Sigmoid colon (tissue), 7 donors: ENCODE data around the gene ACSF2. TPM values are rescaled to one million over a fixed set of nuclear protein-coding genes. Genes with fewer than 3 reads are reported as not detected.
"Not testable (repeated sequence)": the region's sequence is repeated elsewhere in the genome, so short reads cannot be mapped to it uniquely, and the experiment has no call there.

Experiments used
- DNase-seq: peaks from one replicate; pipeline ENCODE4 v3.0.0-alpha.2; 2019
- H3K27ac ChIP-seq, 4 donors: fragments of 200-600 bp; sonication (generic); one replicate each; pipeline ENCODE4 v1.5.1; 2016 to 2019; ENCODE audit warnings: mild to moderate bottlenecking in 1 of 4
- H3K27me3 ChIP-seq, 3 donors: fragments of 200-600 bp; sonication (generic); one replicate each; pipeline ENCODE4 v1.5.1; 2019; ENCODE audit warnings: mild to moderate bottlenecking in 1 of 3
- H3K36me3 ChIP-seq, 4 donors: fragments of 200-600 bp; sonication (generic); one replicate each; pipeline ENCODE4 v1.5.1; 2016 to 2019
- H3K4me1 ChIP-seq, 4 donors: fragments of 200-600 bp; sonication (generic); one replicate each; pipeline ENCODE4 v1.5.1; 2017 to 2019
- H3K4me3 ChIP-seq, 4 donors: fragments of 200-600 bp; sonication (generic); one replicate each; pipeline ENCODE4 v1.5.1; 2017 to 2019; ENCODE audit warnings: mild to moderate bottlenecking in 2 of 4, moderate library complexity in 1 of 4
- H3K9me3 ChIP-seq, 4 donors: fragments of 200-600 bp in 3 of 4; sonication (generic) in 3 of 4; one replicate each; pipeline versions ENCODE4 v1.5.1 to v1.6.1; 2013 to 2019
- EP300 ChIP-seq, 4 donors: sonication (generic); formaldehyde crosslinking; IDR thresholded peaks; one replicate each; pipeline ENCODE4 v1.6.1; 2017; ENCODE audit warnings: antibody characterized with exemption in 4 of 4
- POLR2A ChIP-seq, 2 donors: fragments of 450-650 bp; IDR thresholded peaks; one replicate each; pipeline ENCODE4 v1.6.1; 2016; ENCODE audit warnings: antibody characterized with exemption in 2 of 2, mild to moderate bottlenecking in 2 of 2, moderate library complexity in 2 of 2
- POLR2AphosphoS5 ChIP-seq, 4 donors: sonication (generic); formaldehyde crosslinking; IDR thresholded peaks; one replicate each; pipeline ENCODE4 v1.6.1; 2017; ENCODE audit warnings: antibody characterized with exemption in 4 of 4
- WGBS, 2 donors: extraction: QIAGEN DNeasy Blood & Tissue Kit; methylation state at CpG; one replicate each; pipeline ENCODE4 v1.1.7; 2013; 5-methylcytosine and 5-hydroxymethylcytosine counted together
- intact Hi-C: fragments of 100-400 bp; cut with DNase I; formaldehyde crosslinking; loops from one replicate; pipeline ENCODE4 v1.15.1; 2023
- polyA plus RNA-seq, 3 donors: library from polyadenylated mRNA; stranded (reverse); fragments of 200-250 nt; gene quantifications; one replicate each; pipeline ENCODE4 v1.2.3, GENCODE V29; 2013
- total RNA-seq, 4 donors: library from RNA; depleted of rRNA; stranded (reverse); fragments of >200 nt; gene quantifications; one replicate each; pipeline ENCODE4 v1.1.0, GENCODE V29; 2016
- TF ChIP-seq, protein P1 (sequence below), 4 experiments: fragments of 450-650 bp in 3 of 4; fragments of 200-600 bp in 1 of 4; IDR thresholded peaks; one replicate each; pipeline ENCODE4 v1.5.1; 2016 to 2019; ENCODE audit warnings: antibody characterized with exemption in 4 of 4, mild to moderate bottlenecking in 3 of 4, moderate library complexity in 2 of 4
- donor health status: healthy with polysubstance abuse.
- donor health status: Bipolar disorder and iron deficiency.
- donor health status: healthy.

The ACSF2 gene
- total and polyA plus RNA-seq, 7 donors, result 8.2 to 61.7 (median 28.5) TPM

DNA sequence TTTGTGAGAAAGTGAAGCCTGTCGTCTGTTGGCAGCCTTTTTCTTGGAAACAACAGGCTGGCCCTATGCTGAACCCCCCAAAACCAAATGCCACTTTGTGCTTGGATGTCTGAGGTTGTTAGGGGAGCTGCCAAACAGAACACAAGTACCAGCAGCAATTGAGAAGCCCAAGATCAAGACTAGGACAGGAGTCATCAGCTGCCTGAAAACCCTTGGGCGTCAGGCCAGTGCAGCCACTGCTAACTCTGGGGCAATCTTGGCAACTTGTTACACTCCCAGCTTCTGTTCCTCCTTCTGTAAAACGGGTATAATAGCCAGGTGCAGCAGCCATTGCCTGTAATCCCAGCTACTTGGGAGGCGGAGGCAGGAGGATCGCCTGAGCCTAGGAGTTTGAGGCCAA lies 19.4 kb upstream of the ACSF2 start:
- no peak overlapping the region for H3K4me3 ChIP-seq
- intact Hi-C loops, result no loop called here
- no peaks in the 10 kb centered on the region for H3K9me3 ChIP-seq
- DNase-seq, result no peak
- no peaks in the 10 kb centered on the region for H3K4me1 ChIP-seq
- WGBS, 2 donors, result 80 to 81% methylated on average over 5 of the region's 5 CpGs
- no peaks in the 10 kb centered on the region for H3K27me3 ChIP-seq
- TF ChIP-seq, protein P1, sequence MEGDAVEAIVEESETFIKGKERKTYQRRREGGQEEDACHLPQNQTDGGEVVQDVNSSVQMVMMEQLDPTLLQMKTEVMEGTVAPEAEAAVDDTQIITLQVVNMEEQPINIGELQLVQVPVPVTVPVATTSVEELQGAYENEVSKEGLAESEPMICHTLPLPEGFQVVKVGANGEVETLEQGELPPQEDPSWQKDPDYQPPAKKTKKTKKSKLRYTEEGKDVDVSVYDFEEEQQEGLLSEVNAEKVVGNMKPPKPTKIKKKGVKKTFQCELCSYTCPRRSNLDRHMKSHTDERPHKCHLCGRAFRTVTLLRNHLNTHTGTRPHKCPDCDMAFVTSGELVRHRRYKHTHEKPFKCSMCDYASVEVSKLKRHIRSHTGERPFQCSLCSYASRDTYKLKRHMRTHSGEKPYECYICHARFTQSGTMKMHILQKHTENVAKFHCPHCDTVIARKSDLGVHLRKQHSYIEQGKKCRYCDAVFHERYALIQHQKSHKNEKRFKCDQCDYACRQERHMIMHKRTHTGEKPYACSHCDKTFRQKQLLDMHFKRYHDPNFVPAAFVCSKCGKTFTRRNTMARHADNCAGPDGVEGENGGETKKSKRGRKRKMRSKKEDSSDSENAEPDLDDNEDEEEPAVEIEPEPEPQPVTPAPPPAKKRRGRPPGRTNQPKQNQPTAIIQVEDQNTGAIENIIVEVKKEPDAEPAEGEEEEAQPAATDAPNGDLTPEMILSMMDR (IDR thresholded peaks at IDR 0.05), result no peak
- TF ChIP-seq POLR2AphosphoS5 (IDR thresholded peaks at IDR 0.05), result no peak
- no peak overlapping the region for H3K27ac ChIP-seq
- no peaks in the 10 kb centered on the region for H3K36me3 ChIP-seq

DNA sequence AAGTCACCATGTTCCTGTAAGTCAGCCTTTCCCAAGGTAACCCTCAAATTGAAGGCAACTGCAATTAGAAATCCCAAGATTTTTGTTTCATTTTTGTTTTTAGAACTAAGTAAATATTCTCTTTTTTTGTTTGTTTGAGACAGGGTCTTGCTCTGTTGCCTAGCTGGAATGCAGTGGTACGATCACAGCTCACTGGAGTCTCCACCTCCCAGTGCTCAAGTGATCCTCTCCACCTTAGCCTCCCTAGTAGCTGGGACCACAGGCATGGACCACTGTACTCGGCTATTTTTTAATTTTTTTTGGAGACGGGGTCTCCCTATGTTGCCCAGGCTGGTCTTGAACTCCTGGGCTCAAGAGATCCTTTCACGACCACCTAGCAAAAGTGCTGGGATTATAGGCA lies 18.1 kb upstream of the ACSF2 start:
- H3K4me3 ChIP-seq, result no peak overlapping the region
- H3K27me3 ChIP-seq, result no peaks in the 10 kb centered on the region
- no peaks in the 10 kb centered on the region for H3K36me3 ChIP-seq
- H3K9me3 ChIP-seq, result no peaks in the 10 kb centered on the region
- no peaks in the 10 kb centered on the region for H3K4me1 ChIP-seq
- H3K27ac ChIP-seq, result no peak overlapping the region
- DNase-seq, result no peak
- TF ChIP-seq EP300 (IDR thresholded peaks at IDR 0.05), result no peak
- TF ChIP-seq POLR2A (IDR thresholded peaks at IDR 0.05), result no peak
- TF ChIP-seq POLR2AphosphoS5 (IDR thresholded peaks at IDR 0.05), result no peak
- TF ChIP-seq, protein P1 (IDR thresholded peaks at IDR 0.05), result no peak
- 69 to 90% methylated on average over 4 of the region's 4 CpGs for WGBS, 2 donors
- intact Hi-C loops, result no loop called here

DNA sequence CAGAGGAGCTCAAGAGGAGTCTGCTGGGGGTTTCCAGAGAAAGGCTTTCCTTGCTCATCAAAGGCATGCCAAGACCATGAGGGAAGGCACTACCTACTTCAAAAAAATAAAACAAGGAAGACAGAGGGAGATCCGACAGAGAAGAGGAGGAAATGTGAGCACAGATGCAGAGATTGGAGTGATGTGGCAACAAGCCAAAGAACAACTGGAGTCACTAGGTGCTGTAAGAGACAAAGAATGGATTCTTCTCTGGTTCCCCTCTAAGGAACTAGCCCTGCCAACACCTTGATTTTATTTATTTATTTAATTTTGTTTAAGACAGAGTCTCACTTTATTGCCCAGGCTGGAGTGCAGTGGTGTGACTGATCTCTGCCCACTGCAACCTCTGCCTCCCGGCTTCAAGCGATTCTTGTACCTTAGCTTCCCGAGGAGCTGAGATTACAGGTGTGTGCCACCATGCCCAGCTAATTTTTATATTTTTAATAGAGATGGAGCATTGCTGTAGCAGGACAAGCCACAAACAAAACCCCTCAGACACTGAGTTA lies 13.8 kb upstream of the ACSF2 start:
- intact Hi-C loops, result no loop called here
- Histone ChIP-seq H3K27ac (no peak overlapping the region), H3K4me3 (no peak overlapping the region), H3K27me3 (no peaks in the 10 kb centered on the region), H3K4me1 (no peaks in the 10 kb centered on the region), H3K36me3 (no peaks in the 10 kb centered on the region), H3K9me3 (no peaks in the 10 kb centered on the region)
- no peak for TF ChIP-seq EP300 (IDR thresholded peaks at IDR 0.05)
- TF ChIP-seq, protein P1 (IDR thresholded peaks at IDR 0.05), result no peak
- TF ChIP-seq POLR2A (IDR thresholded peaks at IDR 0.05), result no peak
- TF ChIP-seq POLR2AphosphoS5 (IDR thresholded peaks at IDR 0.05), result no peak
- no peak for DNase-seq
- 22 to 70% methylated on average over 4 of the region's 4 CpGs for WGBS, 2 donors

DNA sequence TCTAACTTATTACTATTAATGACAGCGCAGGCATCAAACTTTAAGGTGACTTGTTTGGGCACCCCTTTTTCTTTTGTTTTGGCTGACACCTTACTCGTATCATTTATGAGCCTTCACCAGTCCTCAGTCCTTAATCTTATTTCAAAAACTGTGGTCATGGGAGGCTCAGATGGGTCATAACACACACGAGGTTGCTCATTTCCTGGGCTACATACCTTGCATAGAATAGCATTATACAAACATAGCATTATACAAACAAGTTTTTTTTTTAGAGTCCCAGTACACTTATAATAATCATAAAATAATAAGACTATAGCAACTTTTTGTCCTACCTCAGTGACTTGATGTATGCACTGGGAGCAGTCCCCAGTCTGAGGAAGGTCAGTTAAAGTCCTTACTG lies 11.2 kb upstream of the ACSF2 start:
- Histone ChIP-seq H3K4me3 (no peak overlapping the region), H3K9me3 (no peaks in the 10 kb centered on the region), H3K27ac (no peak overlapping the region), H3K36me3 (no peaks in the 10 kb centered on the region), H3K27me3 (no peaks in the 10 kb centered on the region), H3K4me1 (no peaks in the 10 kb centered on the region)
- DNase-seq, result no peak
- intact Hi-C loops, result no loop called here
- TF ChIP-seq EP300 (IDR thresholded peaks at IDR 0.05) (no peak), POLR2AphosphoS5 (IDR thresholded peaks at IDR 0.05) (no peak), POLR2A (IDR thresholded peaks at IDR 0.05) (no peak)
- TF ChIP-seq, protein P1 (IDR thresholded peaks at IDR 0.05), result no peak
- 69 to 79% methylated on average over 3 of the region's 3 CpGs for WGBS, 2 donors

DNA sequence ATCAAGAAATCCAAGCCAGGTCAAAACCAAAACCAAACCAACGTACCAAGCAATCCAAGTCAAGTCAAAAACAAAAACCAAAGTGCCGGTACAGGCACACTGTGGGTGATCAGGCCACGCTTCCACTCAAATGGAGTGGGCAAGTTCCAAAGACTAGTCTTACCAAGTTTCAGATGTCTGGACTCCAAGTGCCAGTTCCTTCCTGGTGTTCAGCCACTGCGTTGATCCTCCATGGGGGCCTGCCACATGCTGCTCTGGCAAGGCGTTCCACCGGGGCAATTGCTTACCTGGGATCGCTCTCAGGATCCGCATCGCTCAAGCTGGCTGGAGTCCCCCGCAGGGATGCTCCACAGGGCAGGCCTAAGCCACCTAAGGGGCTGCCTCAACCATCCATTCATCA lies 6.4 kb upstream of the ACSF2 start:
- H3K27ac ChIP-seq, H3K9me3 ChIP-seq, H3K4me3 ChIP-seq, DNase-seq, H3K36me3 ChIP-seq, H3K27me3 ChIP-seq, intact Hi-C loops, H3K4me1 ChIP-seq: not testable (repeated sequence)
- WGBS, 2 donors, result 97 to 98% methylated on average over 10 of the region's 10 CpGs
